HepG2 (cell line): ENCODE results near the gene ECHS1. TPM values are rescaled to one million over a fixed set of nuclear protein-coding genes. Genes with fewer than 3 reads are reported as not detected.

Source experiments
- ATAC-seq: fragments of 200-7000 bp; cut with Tn5 transposase; 3 replicates; pipeline ENCODE4 v1.9.1; 2020; ENCODE audit warnings: mild to moderate bottlenecking, moderate library complexity
- BruUV-seq: library from RNA; stranded (reverse); fragments of 400-500 nt; replicated peaks from 2 replicates; lab custom pipeline; 2021; lab: Mats Ljungman, UMichigan
- CTCF ChIA-PET: fragments of 300-600 bp; formaldehyde crosslinking; extraction: SDS; loops from one replicate; lab custom pipeline; 2021; ENCODE audit warnings: low total read pairs, inconsistent platforms, low intra/inter-chr PET ratio; lab: Yijun Ruan, JAX
- POLR2A ChIA-PET: fragments of 350-600 bp; sonication (Branson Sonifier 250); formaldehyde crosslinking; loops from one replicate; lab custom pipeline; 2020; ENCODE audit warnings: antibody characterized with exemption, inconsistent platforms; lab: Yijun Ruan, JAX
- DNase-seq: peaks from one replicate; pipeline ENCODE4 v3.0.0-alpha.2; 2015; ENCODE audit warnings: low spot score
- FAIRE-seq: peaks from 3 replicates; lab custom pipeline; 2011; peaks lifted over from hg19 to GRCh38; lab: Jason Lieb, UNC
- H2AFZ ChIP-seq: one replicate; pipeline ENCODE4 v1.6.1; 2011; ENCODE audit warnings: low read length, inconsistent platforms
- H3K27ac ChIP-seq: fragments of 300-600 bp; 3 replicates; pipeline ENCODE4 v1.8.0; 2011; ENCODE audit warnings: mixed run types, mild to moderate bottlenecking, mixed read lengths, low read length, inconsistent platforms; ENCODE audit not compliant: insufficient read depth; ENCODE audit errors: extremely low read length
- H3K27me3 ChIP-seq, 2 experiments: fragments of 200-600 bp in 1 of 2; 2 replicates in 1 of 2; 3 replicates in 1 of 2; pipeline versions ENCODE4 v1.6.0 to v1.8.0; 2011; ENCODE audit warnings: low read length in 2 of 2, mild to moderate bottlenecking in 2 of 2, moderate library complexity in 2 of 2, inconsistent platforms in 1 of 2; ENCODE audit not compliant: insufficient read depth in 2 of 2, control insufficient read depth in 1 of 2
- H3K36me3 ChIP-seq, 2 experiments: fragments of 200-600 bp in 1 of 2; replicated peaks in 1 of 2; 2 replicates in 1 of 2; 3 replicates in 1 of 2; pipeline versions ENCODE4 v1.5.1 to v1.8.0; 2011; ENCODE audit warnings: low read length in 2 of 2, inconsistent platforms in 1 of 2; ENCODE audit not compliant: insufficient read depth in 2 of 2, control insufficient read depth in 1 of 2
- H3K4me1 ChIP-seq: 2 replicates; pipeline ENCODE4 v1.5.1; 2012; ENCODE audit warnings: low read length, inconsistent platforms; ENCODE audit not compliant: insufficient read depth
- H3K4me2 ChIP-seq: 2 replicates; pipeline ENCODE4 v1.6.0; 2011; ENCODE audit warnings: low read depth, low read length, inconsistent platforms
- H3K4me3 ChIP-seq, 3 experiments: fragments of 200-600 bp in 1 of 3; sonication (generic), shearing (Covaris generic) in 1 of 3; replicated peaks in 1 of 3; 2 replicates each; pipeline ENCODE4 v1.5.1; 2011 to 2016; ENCODE audit warnings: low read length in 3 of 3, inconsistent platforms in 2 of 3, low read depth in 2 of 3, mild to moderate bottlenecking in 2 of 3, control low read depth in 1 of 3, mixed read lengths in 1 of 3; ENCODE audit not compliant: insufficient read depth in 1 of 3
- H3K79me2 ChIP-seq: one replicate; pipeline ENCODE4 v1.6.1; 2011; ENCODE audit warnings: low read length, inconsistent platforms; ENCODE audit not compliant: insufficient read depth
- H3K9ac ChIP-seq: 2 replicates; pipeline ENCODE4 v1.6.0; 2011; ENCODE audit warnings: mild to moderate bottlenecking, low read depth, low read length, inconsistent platforms; ENCODE audit not compliant: insufficient read depth
- H3K9me3 ChIP-seq: 2 replicates; pipeline ENCODE4 v1.5.1; 2012; ENCODE audit warnings: mild to moderate bottlenecking, low read length
- H4K20me1 ChIP-seq: 2 replicates; pipeline ENCODE4 v1.6.0; 2011; ENCODE audit warnings: inconsistent platforms, mild to moderate bottlenecking, low read length, moderate library complexity; ENCODE audit not compliant: insufficient read depth
- CEBPB ChIP-seq: IDR thresholded peaks from 2 replicates; pipeline ENCODE4 v1.6.1; 2011; ENCODE audit warnings: low read depth, low read length, improper control_type of control experiment, borderline replicate concordance
- FOXK1 ChIP-seq: sonication (generic); formaldehyde crosslinking; IDR thresholded peaks from 2 replicates; pipeline ENCODE4 v1.4.0; 2020; ENCODE audit warnings: low read depth, missing genetic modification reagents, borderline replicate concordance
- GLI4 ChIP-seq: sonication (generic); formaldehyde crosslinking; IDR thresholded peaks from 2 replicates; pipeline ENCODE4 v1.5.1; 2020; ENCODE audit warnings: missing genetic modification reagents, mild to moderate bottlenecking, moderate library complexity, borderline replicate concordance
- KLF6 ChIP-seq: IDR thresholded peaks from 2 replicates; pipeline ENCODE4 v1.8.0; 2016; ENCODE audit warnings: missing biosample characterization, missing genetic modification reagents
- KMT2B ChIP-seq: IDR thresholded peaks from 2 replicates; pipeline ENCODE4 v1.6.1; 2016; ENCODE audit warnings: missing genetic modification reagents, missing compliant biosample characterization
- LBX2 ChIP-seq: sonication (generic); formaldehyde crosslinking; IDR thresholded peaks from 2 replicates; pipeline ENCODE4 v1.5.0; 2020; ENCODE audit warnings: missing genetic modification reagents, mild to moderate bottlenecking, borderline replicate concordance
- MAFF ChIP-seq: IDR thresholded peaks from 2 replicates; pipeline ENCODE4 v1.6.1; 2011; ENCODE audit warnings: low read depth, low read length, improper control_type of control experiment
- MEIS1 ChIP-seq: sonication (generic); formaldehyde crosslinking; IDR thresholded peaks from 2 replicates; pipeline ENCODE4 v1.9.0; 2021; ENCODE audit warnings: mild to moderate bottlenecking, missing genetic modification reagents, moderate library complexity, borderline replicate concordance
- NAIF1 ChIP-seq: sonication (generic); formaldehyde crosslinking; IDR thresholded peaks from 2 replicates; pipeline ENCODE4 v1.5.0; 2020; ENCODE audit warnings: mild to moderate bottlenecking, missing genetic modification reagents, borderline replicate concordance
- RELA ChIP-seq: sonication (generic); formaldehyde crosslinking; IDR thresholded peaks from 2 replicates; pipeline ENCODE4 v1.4.0; 2020; ENCODE audit warnings: missing genetic modification reagents
- SKIL ChIP-seq: sonication (generic); formaldehyde crosslinking; IDR thresholded peaks from 2 replicates; pipeline ENCODE4 v1.8.0; 2022; ENCODE audit warnings: missing genetic modification reagents, mild to moderate bottlenecking, moderate library complexity, borderline replicate concordance
- THAP7 ChIP-seq: sonication (generic); formaldehyde crosslinking; IDR thresholded peaks from 2 replicates; pipeline ENCODE4 v1.8.1; 2023; ENCODE audit warnings: mild to moderate bottlenecking, missing genetic modification reagents
- ZNF343 ChIP-seq: sonication (generic); formaldehyde crosslinking; IDR thresholded peaks from 2 replicates; pipeline ENCODE4 v1.4.0; 2020; ENCODE audit warnings: mild to moderate bottlenecking, missing genetic modification reagents
- ZNF749 ChIP-seq: sonication (generic); formaldehyde crosslinking; IDR thresholded peaks from 2 replicates; pipeline ENCODE4 v1.8.0; 2022; ENCODE audit warnings: mild to moderate bottlenecking, missing genetic modification reagents, moderate library complexity, borderline replicate concordance
- ZNF790 ChIP-seq: sonication (generic); formaldehyde crosslinking; IDR thresholded peaks from 2 replicates; pipeline ENCODE4 v1.8.0; 2022; ENCODE audit warnings: missing genetic modification reagents, mild to moderate bottlenecking, borderline replicate concordance
- ZSCAN30 ChIP-seq: sonication (generic); formaldehyde crosslinking; IDR thresholded peaks from 2 replicates; pipeline ENCODE4 v1.5.0; 2020; ENCODE audit warnings: mild to moderate bottlenecking, missing genetic modification reagents
- WGBS: methylation state at CpG from one replicate; pipeline ENCODE4 v1.1.6; 2017; ENCODE audit warnings: low lambda C conversion rate; 5-methylcytosine and 5-hydroxymethylcytosine counted together
- in situ Hi-C: cut with HindIII; loops from 2 replicates; pipeline ENCODE4 v1.10.0; 2017; ENCODE audit warnings: low pct_unique_long_range_greater_than_20kb; ENCODE audit not compliant: extremely low pct_ligation_motif_present
- intact Hi-C: fragments of 100-400 bp; cut with micrococcal nuclease; formaldehyde crosslinking; loops from one replicate; pipeline ENCODE4 v1.10.0; 2022; ENCODE audit not compliant: unreplicated experiment
- polyA plus RNA-seq, 8 experiments: library from polyadenylated mRNA; depleted of rRNA in 3 of 8; stranded (reverse) in 7 of 8; unstranded in 1 of 8; fragments of >200 nt; fragmentation: Illumina TruSeq in 4 of 8; extraction: Trizol in 4 of 8; gene quantifications; 2 replicates each; pipeline versions ENCODE4 v1.2.1 to v1.2.3, GENCODE V29; 2011 to 2016; ENCODE audit warnings: low read depth in 4 of 8, missing spikeins in 1 of 8, mixed read lengths in 1 of 8; ENCODE audit not compliant: insufficient read depth in 1 of 8
- total RNA-seq, 5 experiments: library from RNA; depleted of rRNA; stranded (reverse); fragments of >200 nt; fragmentation: Illumina TruSeq; extraction: Trizol; gene quantifications; 2 replicates each; pipeline ENCODE4 v1.2.3, GENCODE V29; 2016; ENCODE audit warnings: low read depth in 1 of 5

Gene ECHS1
- total and polyA plus RNA-seq, 2 of the 13 experiments (the other 11 are each of a cell fraction or from before 2014, with no cell fraction given) = 32.7 to 195 TPM

GRCh38 chr10:133405844-133406527 is 32.8 kb upstream of the ECHS1 start:
- CTCF ChIA-PET = no interaction called here
- BruUV-seq = no TSS peak

GRCh38 chr10:133405272-133405671 is 32.1 kb upstream of the ECHS1 start:
- Histone ChIP-seq H3K9ac (no peak overlapping the region), H3K4me1 (no peaks in the 10 kb centered on the region), H3K27ac (no peak overlapping the region), H3K4me2 (no peak overlapping the region), H3K79me2 (peaks cover 38% of the 10 kb centered on the region), H3K36me3 (peaks cover 11 to 51% of the 10 kb centered on the region in 2 experiments; a peak in 4 of 5 replicates), H2AFZ (no peak overlapping the region), H4K20me1 (no peaks in the 10 kb centered on the region), H3K9me3 (no peaks in the 10 kb centered on the region), H3K27me3 (no peaks in the 10 kb centered on the region), H3K4me3 (no peak overlapping the region)
- TF ChIP-seq SKIL (CRISPR knock-in tag) (no peak), KLF6 (CRISPR knock-in tag) (no peak), CEBPB (no peak), ZNF749 (CRISPR knock-in tag) (no peak), MAFF (no peak), NAIF1 (CRISPR knock-in tag) (no peak), MEIS1 (no peak)
- ATAC-seq (no peak), FAIRE-seq (no peak), DNase-seq (no peak)
- intact Hi-C loops = no loop called here
- POLR2A ChIA-PET = no interaction called here
- CTCF ChIA-PET = no interaction called here
- WGBS = 93% methylated on average over 2 of the region's 2 CpGs
- in situ Hi-C loops = no loop called here
- BruUV-seq = no TSS peak

More at GRCh38 chr10:133405844-133406527, 32.8 kb upstream of the ECHS1 start:
- no peak overlapping the region for H3K27ac ChIP-seq
- H3K36me3 ChIP-seq = peaks cover 13 to 51% of the 10 kb centered on the region in 2 experiments; a peak in 4 of 5 replicates
- TF ChIP-seq KMT2B (CRISPR knock-in tag) (no peak), LBX2 (CRISPR knock-in tag) (no peak), ZNF343 (no peak), FOXK1 (CRISPR knock-in tag) (no peak), RELA (CRISPR knock-in tag) (no peak), ZNF790 (CRISPR knock-in tag) (no peak), ZSCAN30 (CRISPR knock-in tag) (no peak), GLI4 (CRISPR knock-in tag) (no peak), THAP7 (CRISPR knock-in tag) (no peak)
- in situ Hi-C loops (no loop called here), intact Hi-C loops (no loop called here)
- no peaks in the 10 kb centered on the region for H4K20me1 ChIP-seq
- no peak overlapping the region for H2AFZ ChIP-seq
- ATAC-seq = no peak
- H3K79me2 ChIP-seq = peaks cover 44% of the 10 kb centered on the region
- H3K4me3 ChIP-seq = no peak overlapping the region
- H3K27me3 ChIP-seq = no peaks in the 10 kb centered on the region
- H3K9ac ChIP-seq = no peak overlapping the region
- H3K9me3 ChIP-seq = peaks cover 3% of the 10 kb centered on the region; the same call in 1 of the 2 replicates
- no peaks in the 10 kb centered on the region for H3K4me1 ChIP-seq
- no peak for FAIRE-seq
- DNase-seq = no peak
- POLR2A ChIA-PET = no interaction called here
- no peak overlapping the region for H3K4me2 ChIP-seq
- 96% methylated on average over 8 of the region's 8 CpGs for WGBS
